Subcutaneous adipose tissue (tissue), 4 donors: ENCODE results near the gene PRTFDC1. TPM values are rescaled to one million over a fixed set of nuclear protein-coding genes. Genes with fewer than 3 reads are reported as not detected.

Experiments used
- small RNA-seq: library from RNA; depleted of rRNA; stranded (forward); fragments of <200 nt; gene quantifications from one replicate; pipeline ENCODE3, GENCODE V24; 2016
- total RNA-seq, 4 donors: library from RNA; depleted of rRNA; stranded (reverse); fragments of >200 nt; gene quantifications; one replicate each; pipeline ENCODE4 v1.1.0, GENCODE V29; 2016
- TF ChIP-seq, protein P1 (sequence below): fragments of 450-650 bp; IDR thresholded peaks from one replicate; pipeline ENCODE4 v1.5.1; 2016; ENCODE audit warnings: low read depth, mild to moderate bottlenecking, control low read depth, antibody characterized with exemption, moderate library complexity

Gene PRTFDC1
- total RNA-seq, 4 donors from 2014 or later = 2.4 to 2.8 (median 2.7) TPM

- TF ChIP-seq, protein P1, sequence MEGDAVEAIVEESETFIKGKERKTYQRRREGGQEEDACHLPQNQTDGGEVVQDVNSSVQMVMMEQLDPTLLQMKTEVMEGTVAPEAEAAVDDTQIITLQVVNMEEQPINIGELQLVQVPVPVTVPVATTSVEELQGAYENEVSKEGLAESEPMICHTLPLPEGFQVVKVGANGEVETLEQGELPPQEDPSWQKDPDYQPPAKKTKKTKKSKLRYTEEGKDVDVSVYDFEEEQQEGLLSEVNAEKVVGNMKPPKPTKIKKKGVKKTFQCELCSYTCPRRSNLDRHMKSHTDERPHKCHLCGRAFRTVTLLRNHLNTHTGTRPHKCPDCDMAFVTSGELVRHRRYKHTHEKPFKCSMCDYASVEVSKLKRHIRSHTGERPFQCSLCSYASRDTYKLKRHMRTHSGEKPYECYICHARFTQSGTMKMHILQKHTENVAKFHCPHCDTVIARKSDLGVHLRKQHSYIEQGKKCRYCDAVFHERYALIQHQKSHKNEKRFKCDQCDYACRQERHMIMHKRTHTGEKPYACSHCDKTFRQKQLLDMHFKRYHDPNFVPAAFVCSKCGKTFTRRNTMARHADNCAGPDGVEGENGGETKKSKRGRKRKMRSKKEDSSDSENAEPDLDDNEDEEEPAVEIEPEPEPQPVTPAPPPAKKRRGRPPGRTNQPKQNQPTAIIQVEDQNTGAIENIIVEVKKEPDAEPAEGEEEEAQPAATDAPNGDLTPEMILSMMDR = no peak
Measured at GRCh38 chr10:24804956-24805355, 147.4 kb downstream of the PRTFDC1 start.

- TF ChIP-seq, protein P1 = no peak
Measured at GRCh38 chr10:24804392-24804791, 148.0 kb downstream of the PRTFDC1 start.

GRCh38 chr10:24802378-24802777 lies 150.0 kb downstream of the PRTFDC1 start:
- TF ChIP-seq, protein P1 = no peak

- TF ChIP-seq, protein P1 = no peak
Measured at GRCh38 chr10:24800861-24801260, 151.5 kb downstream of the PRTFDC1 start.

Small RNAs within 50 kb of the gene (small RNA-seq; reads per million reads assigned to genes)
- gene AL512598.1 = not detected
- not detected for gene RN7SKP241

Other genes starting within 250 kb of the PRTFDC1 start
- 100 to 1,000 TPM; 117 to 235 (median 161) TPM for gene ARHGAP21, start 228.7 kb downstream of the PRTFDC1 start, total RNA-seq
- gene ENKUR, start 63.6 kb upstream of the PRTFDC1 start, total RNA-seq = under 1 TPM in 1 of 4 donors, not detected in 3; 0.17 TPM
- 1 to 10 TPM; 1.3 to 2.1 (median 1.6) TPM for gene THNSL1, start 64.0 kb upstream of the PRTFDC1 start, total RNA-seq
- 1 to 10 TPM in 1 of 4 donors, under 1 TPM in 2, not detected in 1; 0.16 to 1.1 (median 0.17) TPM for gene GPR158, start 222.4 kb upstream of the PRTFDC1 start, total RNA-seq